KMS-11 (cell line): ENCODE measurements around the gene SNAI1.
A peak's percentile ranks its signal among the peaks of the same experiment; 100 is the strongest.
"Not testable (repeated sequence)": the region's sequence is repeated elsewhere in the genome, so short reads cannot be mapped to it uniquely, and the experiment has no call there.

ENCODE experiments used
- H2AFZ ChIP-seq: fragments of 200-600 bp; sonication (generic); 2 replicates; pipeline ENCODE4 v1.6.1; 2016; ENCODE audit warnings: antibody characterized with exemption, mixed run types, low read depth
- H3K27ac ChIP-seq: fragments of 200-600 bp; sonication (generic); 2 replicates; pipeline ENCODE4 v1.6.1; 2016; ENCODE audit warnings: mild to moderate bottlenecking, mixed run types
- H3K27me3 ChIP-seq: fragments of 200-600 bp; sonication (generic); 2 replicates; pipeline ENCODE4 v1.6.1; 2017; ENCODE audit warnings: mild to moderate bottlenecking, low read depth, mixed run types, moderate library complexity; ENCODE audit not compliant: insufficient read depth
- H3K36me3 ChIP-seq: fragments of 200-600 bp; sonication (generic); 2 replicates; pipeline ENCODE4 v1.6.1; 2017; ENCODE audit warnings: mild to moderate bottlenecking, mixed run types; ENCODE audit not compliant: insufficient read depth
- H3K4me1 ChIP-seq: fragments of 200-600 bp; sonication (generic); 2 replicates; pipeline ENCODE4 v1.6.1; 2016; ENCODE audit warnings: mild to moderate bottlenecking, low read depth, mixed run types; ENCODE audit not compliant: poor library complexity, severe bottlenecking
- H3K4me2 ChIP-seq: fragments of 200-600 bp; sonication (generic); 2 replicates; pipeline ENCODE4 v1.7.0; 2016; ENCODE audit warnings: mild to moderate bottlenecking, mixed run types
- H3K4me3 ChIP-seq: fragments of 200-600 bp; sonication (generic); IDR thresholded peaks from 2 replicates; pipeline ENCODE4 v1.6.1; 2017; ENCODE audit warnings: low read depth, low read length, mixed read lengths; ENCODE audit not compliant: insufficient read depth
- H3K79me2 ChIP-seq: fragments of 200-600 bp; sonication (generic); 2 replicates; pipeline ENCODE4 v1.6.1; 2016; ENCODE audit warnings: low read depth, mixed run types; ENCODE audit not compliant: insufficient read depth
- H3K9ac ChIP-seq: fragments of 200-600 bp; sonication (generic); 2 replicates; pipeline ENCODE4 v1.6.1; 2016; ENCODE audit warnings: mild to moderate bottlenecking, mixed run types
- H4K20me1 ChIP-seq: fragments of 200-600 bp; sonication (generic); 2 replicates; pipeline ENCODE4 v1.6.1; 2016; ENCODE audit warnings: mild to moderate bottlenecking, mixed run types; ENCODE audit not compliant: insufficient read depth
- TF ChIP-seq, protein P1 (sequence below): fragments of 200-600 bp; sonication (generic); conservative IDR thresholded peaks from 2 replicates; pipeline ENCODE4 v1.6.1; 2017; ENCODE audit warnings: low read depth, mild to moderate bottlenecking, antibody characterized with exemption, low read length, moderate library complexity, mixed read lengths

The SNAI1 gene

GRCh38 chr20:49976542-49976941 is 6.2 kb upstream of the SNAI1 start:
- no peak overlapping the region for H3K4me3 ChIP-seq
- no peaks in the 10 kb centered on the region for H3K36me3 ChIP-seq
- no peaks in the 10 kb centered on the region for H4K20me1 ChIP-seq
- H3K4me1 ChIP-seq, result peaks cover 13% of the 10 kb centered on the region
- H3K9ac ChIP-seq, result no peak overlapping the region
- H3K27ac ChIP-seq, result no peak overlapping the region
- TF ChIP-seq, protein P1, sequence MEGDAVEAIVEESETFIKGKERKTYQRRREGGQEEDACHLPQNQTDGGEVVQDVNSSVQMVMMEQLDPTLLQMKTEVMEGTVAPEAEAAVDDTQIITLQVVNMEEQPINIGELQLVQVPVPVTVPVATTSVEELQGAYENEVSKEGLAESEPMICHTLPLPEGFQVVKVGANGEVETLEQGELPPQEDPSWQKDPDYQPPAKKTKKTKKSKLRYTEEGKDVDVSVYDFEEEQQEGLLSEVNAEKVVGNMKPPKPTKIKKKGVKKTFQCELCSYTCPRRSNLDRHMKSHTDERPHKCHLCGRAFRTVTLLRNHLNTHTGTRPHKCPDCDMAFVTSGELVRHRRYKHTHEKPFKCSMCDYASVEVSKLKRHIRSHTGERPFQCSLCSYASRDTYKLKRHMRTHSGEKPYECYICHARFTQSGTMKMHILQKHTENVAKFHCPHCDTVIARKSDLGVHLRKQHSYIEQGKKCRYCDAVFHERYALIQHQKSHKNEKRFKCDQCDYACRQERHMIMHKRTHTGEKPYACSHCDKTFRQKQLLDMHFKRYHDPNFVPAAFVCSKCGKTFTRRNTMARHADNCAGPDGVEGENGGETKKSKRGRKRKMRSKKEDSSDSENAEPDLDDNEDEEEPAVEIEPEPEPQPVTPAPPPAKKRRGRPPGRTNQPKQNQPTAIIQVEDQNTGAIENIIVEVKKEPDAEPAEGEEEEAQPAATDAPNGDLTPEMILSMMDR, result no peak
- H3K27me3 ChIP-seq, result peaks cover 5% of the 10 kb centered on the region; the same call in 1 of the 2 replicates
- no peaks in the 10 kb centered on the region for H3K79me2 ChIP-seq
- no peak overlapping the region for H3K4me2 ChIP-seq
- no peak overlapping the region for H2AFZ ChIP-seq

DNA sequence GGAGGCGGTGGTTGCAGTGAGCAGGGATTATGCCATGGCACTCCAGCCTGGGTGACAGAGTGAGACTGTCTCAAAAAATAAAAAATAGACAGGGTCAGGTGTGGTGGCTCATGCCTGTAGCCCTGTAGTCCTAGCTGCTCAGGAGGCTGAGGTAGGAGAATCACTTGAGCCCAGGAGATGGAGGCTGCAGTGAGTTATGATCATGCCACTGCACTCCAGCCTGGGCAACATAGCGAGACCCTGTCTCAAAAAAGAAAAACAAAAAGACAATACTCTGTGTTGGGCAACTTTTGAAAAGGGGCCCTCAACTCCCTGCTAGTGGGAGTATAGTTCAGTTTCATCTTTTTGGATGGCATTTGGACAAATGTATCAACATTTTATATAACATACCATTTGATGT is 5.0 kb upstream of the SNAI1 start:
- not testable (repeated sequence) for H3K9ac ChIP-seq, H3K27me3 ChIP-seq, H3K79me2 ChIP-seq, H3K27ac ChIP-seq, H2AFZ ChIP-seq, H3K4me2 ChIP-seq, H4K20me1 ChIP-seq, H3K36me3 ChIP-seq, H3K4me3 ChIP-seq
- H3K4me1 ChIP-seq, result peaks cover 19% of the 10 kb centered on the region

GRCh38 chr20:49978685-49979029 is 4.1 kb upstream of the SNAI1 start:
- Histone ChIP-seq H2AFZ (peak overlapping the region; percentile 74; the same call in 1 of the 2 replicates), H3K4me3 (no peak overlapping the region), H4K20me1 (no peaks in the 10 kb centered on the region), H3K27ac (no peak overlapping the region), H3K9ac (no peak overlapping the region), H3K4me2 (peak overlapping the region; percentile 56; the same call in 1 of the 2 replicates), H3K36me3 (no peaks in the 10 kb centered on the region), H3K4me1 (peaks cover 22% of the 10 kb centered on the region), H3K79me2 (no peaks in the 10 kb centered on the region), H3K27me3 (peaks cover 10% of the 10 kb centered on the region; the same call in 1 of the 2 replicates)
- TF ChIP-seq, protein P1, result no peak

DNA sequence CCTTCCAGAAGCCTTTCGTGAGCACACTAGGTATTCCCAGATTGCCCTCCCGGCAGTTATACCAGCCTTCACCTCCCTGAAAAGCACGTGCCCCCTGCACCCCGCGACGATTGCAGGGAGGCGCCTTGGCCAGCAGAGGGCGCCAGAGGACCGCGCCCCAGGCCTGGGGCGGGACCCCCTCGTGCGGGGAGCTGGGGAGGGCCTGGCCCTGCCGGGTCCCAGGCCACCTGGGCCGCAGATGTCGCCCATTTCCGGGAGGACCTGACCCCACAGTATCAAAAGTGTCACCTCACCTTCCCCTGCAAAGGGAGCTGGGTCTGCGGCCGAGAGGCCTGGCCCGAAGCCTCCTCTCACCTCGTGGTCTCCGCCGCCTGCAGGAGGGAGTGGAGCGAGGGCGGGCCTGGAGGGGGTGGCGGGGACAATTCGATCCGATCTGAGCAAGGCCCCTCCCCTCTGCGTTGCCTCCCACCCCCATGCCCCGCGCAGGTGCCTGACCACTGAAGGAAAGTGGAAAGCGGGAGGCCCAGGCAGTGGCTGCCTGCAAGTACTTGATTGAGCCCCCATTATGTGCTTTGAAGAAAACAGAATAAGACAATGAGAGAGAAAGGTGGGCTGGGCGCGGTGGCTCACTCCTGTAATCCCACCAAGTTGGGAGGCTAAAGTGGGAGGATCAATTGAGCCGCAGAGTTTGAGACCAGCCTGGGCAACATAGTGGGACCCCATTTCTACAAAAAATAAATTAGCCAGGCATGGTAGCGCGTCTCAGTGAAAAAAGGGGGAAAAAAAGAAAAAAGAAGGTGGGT is 3.5 kb upstream of the SNAI1 start:
- Histone ChIP-seq H3K4me1 (peaks cover 22% of the 10 kb centered on the region), H2AFZ (peak overlapping the region; percentile 74), H3K4me3 (no peak overlapping the region), H4K20me1 (no peaks in the 10 kb centered on the region), H3K79me2 (no peaks in the 10 kb centered on the region), H3K9ac (peak overlapping the region; percentile 61; the same call in 1 of the 2 replicates), H3K27me3 (peaks cover 10% of the 10 kb centered on the region; the same call in 1 of the 2 replicates), H3K36me3 (no peaks in the 10 kb centered on the region), H3K27ac (no peak overlapping the region), H3K4me2 (peak overlapping the region; percentile 56; the same call in 1 of the 2 replicates)
- TF ChIP-seq, protein P1, result peak; percentile 99
